Left kidney (tissue), 2 donors: ENCODE results near the gene BCL2L12. TPM values are rescaled to one million over a fixed set of nuclear protein-coding genes. Genes with fewer than 3 reads are reported as not detected.
A peak's percentile ranks its signal among the peaks of the same experiment; 100 is the strongest.

Experiments
- DNase-seq: peaks from one replicate; pipeline ENCODE4 v3.0.0-alpha.2; 2013
- polyA plus RNA-seq: library from polyadenylated mRNA; unstranded; fragments of 120-200 nt; gene quantifications from one replicate; pipeline ENCODE4 v1.2.1, GENCODE V29; 2013; ENCODE audit not compliant: insufficient read length

The BCL2L12 gene
- polyA plus RNA-seq, 1 donor = 20.7 TPM

- no peak for DNase-seq
Observed at GRCh38 chr19:49683814-49684250, 18.1 kb downstream of the BCL2L12 start.

- no peak for DNase-seq
Observed at GRCh38 chr19:49684251-49684982, 18.7 kb downstream of the BCL2L12 start.

GRCh38 chr19:49684983-49685553, 19.3 kb downstream of the BCL2L12 start:
- DNase-seq = no peak

GRCh38 chr19:49685845-49686332, 20.2 kb downstream of the BCL2L12 start:
- DNase-seq = no peak

GRCh38 chr19:49686503-49687088, 20.9 kb downstream of the BCL2L12 start:
- no peak for DNase-seq

GRCh38 chr19:49687150-49687549, 21.4 kb downstream of the BCL2L12 start:
- no peak for DNase-seq

GRCh38 chr19:49687566-49688316, 22.0 kb downstream of the BCL2L12 start:
- no peak for DNase-seq

GRCh38 chr19:49688531-49689132, 22.9 kb downstream of the BCL2L12 start:
- no peak for DNase-seq

GRCh38 chr19:49689133-49690078, 23.7 kb downstream of the BCL2L12 start, which contains the start of gene ADM5:
ADM5 (plus strand) TSS chr19:49689594; CDS start chr19:49689838, 244 bp downstream.
- no peak for DNase-seq

- no peak for DNase-seq
Observed at GRCh38 chr19:49690079-49690655, 24.4 kb downstream of the BCL2L12 start.

GRCh38 chr19:49690656-49691242, 25.0 kb downstream of the BCL2L12 start, which contains the start of gene CPT1C:
CPT1C (plus strand) TSS chr19:49691116; CDS start chr19:49692253, 1,137 bp downstream.
- DNase-seq = peak; percentile 70

- peak; percentile 75 for DNase-seq
Observed at GRCh38 chr19:49691243-49692146, 25.8 kb downstream of the BCL2L12 start.

- DNase-seq = no peak
Observed at GRCh38 chr19:49692147-49692506, 26.4 kb downstream of the BCL2L12 start.

GRCh38 chr19:49696115-49696514, 30.4 kb downstream of the BCL2L12 start:
- DNase-seq = no peak

- no peak for DNase-seq
Observed at GRCh38 chr19:49696865-49697264, 31.1 kb downstream of the BCL2L12 start.

- no peak for DNase-seq
Observed at GRCh38 chr19:49699364-49699763, 33.6 kb downstream of the BCL2L12 start.

GRCh38 chr19:49700563-49700962, 34.8 kb downstream of the BCL2L12 start:
- DNase-seq = no peak

- no peak for DNase-seq
Observed at GRCh38 chr19:49701271-49701786, 35.6 kb downstream of the BCL2L12 start.
